K562 (cell line): ENCODE data around the gene CTIF. TPM values are rescaled to one million over a fixed set of nuclear protein-coding genes. Genes with fewer than 3 reads are reported as not detected.

Experiments used
- ATAC-seq: fragments of 200-7000 bp; cut with Tn5 transposase; 3 replicates; pipeline ENCODE4 v1.9.1; 2020; ENCODE audit warnings: moderate library complexity
- BruUV-seq: library from RNA; stranded (reverse); fragments of 400-500 nt; replicated peaks from 2 replicates; lab custom pipeline; 2021; lab: Mats Ljungman, UMichigan
- CTCF ChIA-PET: fragments of 300-600 bp; formaldehyde crosslinking; extraction: SDS; loops from one replicate; lab custom pipeline; 2021; ENCODE audit warnings: low intra/inter-chr PET ratio; lab: Yijun Ruan, JAX
- POLR2A ChIA-PET: fragments of 300-600, 350-650 bp; sonication (Branson Sonifier 250); formaldehyde crosslinking; extraction: SDS; loops from one replicate; lab custom pipeline; 2021; ENCODE audit warnings: antibody characterized with exemption, inconsistent platforms; lab: Yijun Ruan, JAX
- DNase-seq, 4 experiments: peaks; one replicate each; pipeline versions ENCODE4 v3.0.0 to v3.0.0-alpha.2; 2011 to 2018; ENCODE audit warnings: low spot score in 3 of 4, mixed read lengths in 3 of 4; ENCODE audit errors: extremely low read depth in 1 of 4
- FAIRE-seq: peaks from 2 replicates; lab custom pipeline; 2011; peaks lifted over from hg19 to GRCh38; lab: Jason Lieb, UNC
- H2AFZ ChIP-seq: 2 replicates; pipeline ENCODE4 v1.6.0; 2011; ENCODE audit warnings: low read depth, low read length, control low read depth, inconsistent platforms
- H3K27ac ChIP-seq: fragments of 200-600 bp; 3 replicates; pipeline ENCODE4 v1.8.0; 2011; ENCODE audit warnings: low read depth, mild to moderate bottlenecking, control low read depth, inconsistent platforms, low read length, moderate library complexity, mixed read lengths; ENCODE audit errors: extremely low read depth
- H3K27me3 ChIP-seq, 2 experiments: fragments of 300-600 bp in 1 of 2; 2 replicates in 1 of 2; 3 replicates in 1 of 2; pipeline versions ENCODE4 v1.6.0 to v1.8.0; 2011; ENCODE audit warnings: inconsistent platforms in 2 of 2, low read length in 2 of 2, mild to moderate bottlenecking in 1 of 2, mixed read lengths in 1 of 2, moderate library complexity in 1 of 2; ENCODE audit not compliant: control insufficient read depth in 2 of 2, insufficient read depth in 2 of 2
- H3K36me3 ChIP-seq: fragments of 300-600 bp; 3 replicates; pipeline ENCODE4 v1.8.0; 2011; ENCODE audit warnings: mild to moderate bottlenecking, low read length, inconsistent platforms; ENCODE audit not compliant: control insufficient read depth, insufficient read depth
- H3K4me1 ChIP-seq, 2 experiments: fragments of 200-600 bp in 1 of 2; replicated peaks in 1 of 2; 2 replicates in 1 of 2; 3 replicates in 1 of 2; pipeline versions ENCODE4 v1.5.1 to v1.8.0; 2011; ENCODE audit warnings: inconsistent platforms in 2 of 2, low read length in 2 of 2, mild to moderate bottlenecking in 1 of 2, mixed read lengths in 1 of 2, moderate library complexity in 1 of 2; ENCODE audit not compliant: control insufficient read depth in 2 of 2, insufficient read depth in 2 of 2
- H3K4me2 ChIP-seq: 2 replicates; pipeline ENCODE4 v1.6.1; 2011; ENCODE audit warnings: low read length, control low read depth, inconsistent platforms, mixed read lengths; ENCODE audit not compliant: insufficient read depth
- H3K4me3 ChIP-seq: fragments of 200-600 bp; sonication (generic), shearing (Covaris generic); 2 replicates; pipeline ENCODE4 v1.5.1; 2016; ENCODE audit warnings: control low read depth, inconsistent platforms
- H3K79me2 ChIP-seq: fragments of 200-600 bp; 3 replicates; pipeline ENCODE4 v1.8.0; 2011; ENCODE audit warnings: low read length, inconsistent platforms; ENCODE audit not compliant: control insufficient read depth, insufficient read depth
- H3K9ac ChIP-seq, 2 experiments: 2 replicates each; pipeline versions ENCODE4 v1.6.0 to v1.6.1; 2011; ENCODE audit warnings: low read depth in 2 of 2, low read length in 2 of 2, control low read depth in 1 of 2, inconsistent platforms in 1 of 2, mild to moderate bottlenecking in 1 of 2, mixed read lengths in 1 of 2; ENCODE audit not compliant: insufficient read depth in 1 of 2
- H3K9me1 ChIP-seq: one replicate; pipeline ENCODE4 v1.6.0; 2011; ENCODE audit warnings: inconsistent platforms, mild to moderate bottlenecking, low read length, moderate library complexity; ENCODE audit not compliant: control insufficient read depth, insufficient read depth
- H3K9me3 ChIP-seq: replicated peaks from 2 replicates; pipeline ENCODE4 v1.5.1; 2011; ENCODE audit warnings: low read depth, low read length, inconsistent platforms; ENCODE audit not compliant: control insufficient read depth, insufficient read depth
- H4K20me1 ChIP-seq: replicated peaks from 2 replicates; pipeline ENCODE4 v1.6.1; 2011; ENCODE audit warnings: low read length, inconsistent platforms, mixed read lengths; ENCODE audit not compliant: control insufficient read depth, insufficient read depth
- POLR2G ChIP-seq: fragments of 200-400 bp; formaldehyde crosslinking; IDR thresholded peaks from 2 replicates; pipeline ENCODE4 v1.6.1; 2017; ENCODE audit warnings: low read depth, mild to moderate bottlenecking, antibody characterized with exemption, low read length, moderate library complexity
- SIX5 ChIP-seq, 2 experiments: IDR thresholded peaks; 2 replicates each; pipeline ENCODE4 v1.6.1; 2011; ENCODE audit warnings: low read length in 2 of 2, borderline replicate concordance in 1 of 2, low read depth in 1 of 2, mild to moderate bottlenecking in 1 of 2, moderate library complexity in 1 of 2; ENCODE audit not compliant: insufficient read depth in 1 of 2
- SP1 ChIP-seq: sonication (generic); formaldehyde crosslinking; IDR thresholded peaks from 2 replicates; pipeline ENCODE4 v1.8.1; 2022; ENCODE audit warnings: mild to moderate bottlenecking, missing genetic modification reagents
- TARDBP ChIP-seq: fragments of 450-650 bp; IDR thresholded peaks from 2 replicates; pipeline ENCODE4 v1.6.1; 2016
- TEAD4 ChIP-seq, 2 experiments: sonication (generic) in 1 of 2; formaldehyde crosslinking in 1 of 2; IDR thresholded peaks; 2 replicates each; pipeline versions ENCODE4 v1.6.1 to v1.8.0; 2012 to 2022; ENCODE audit warnings: borderline replicate concordance in 1 of 2, inconsistent platforms in 1 of 2, low read length in 1 of 2, mild to moderate bottlenecking in 1 of 2, missing genetic modification reagents in 1 of 2
- YBX1 ChIP-seq: fragments of 450-650 bp; IDR thresholded peaks from 2 replicates; pipeline ENCODE4 v1.7.1; 2016; ENCODE audit warnings: mild to moderate bottlenecking
- ZNF134 ChIP-seq: fragments of 250-450 bp; sonication (Bioruptor Pico); conservative IDR thresholded peaks from 2 replicates; pipeline ENCODE4 v1.4.0; 2020
- ZNF280B ChIP-seq: fragments of 250-450 bp; sonication (Bioruptor Pico); IDR thresholded peaks from 2 replicates; pipeline ENCODE4 v1.5.1; 2021; ENCODE audit warnings: mild to moderate bottlenecking
- ZNF551 ChIP-seq: fragments of 250-450 bp; sonication (Bioruptor Pico); IDR thresholded peaks from 2 replicates; pipeline ENCODE4 v1.5.0; 2021; ENCODE audit warnings: mild to moderate bottlenecking, moderate library complexity
- ZNF766 ChIP-seq: fragments of 200-800 bp; sonication (Bioruptor generic); conservative IDR thresholded peaks from 2 replicates; pipeline ENCODE4 v1.6.1; 2016; ENCODE audit warnings: missing genetic modification characterization, missing compliant biosample characterization
- WGBS: fragments of 100-300 bp; shearing (Covaris generic); methylation state at CpG from one replicate; pipeline ENCODE4 v1.1.6; 2016; ENCODE audit warnings: low coverage, mixed read lengths; ENCODE audit not compliant: insufficient coverage; ENCODE audit errors: missing lambda C conversion rate; 5-methylcytosine and 5-hydroxymethylcytosine counted together
- in situ Hi-C: fragments of 300-500 bp; cut with MboI; formaldehyde crosslinking; loops from 4 replicates; pipeline ENCODE4 v1.15.0; 2018; ENCODE audit warnings: inconsistent platforms, mixed read lengths
- intact Hi-C: fragments of 100-400 bp; cut with micrococcal nuclease; formaldehyde crosslinking; loops from 2 replicates; pipeline ENCODE4 v1.14.2; 2022
- polyA plus RNA-seq, 8 experiments: library from polyadenylated mRNA; depleted of rRNA in 4 of 8; stranded (reverse) in 5 of 8; unstranded in 3 of 8; fragments of >200 nt; fragmentation: Nextera tagmentation in 2 of 8; fragmentation: Illumina TruSeq in 1 of 8; extraction: Ambion mirVana in 2 of 8; extraction: Trizol in 1 of 8; gene quantifications; 2 replicates each; pipeline versions ENCODE4 v1.2.1 to v1.2.3, GENCODE V29; 2011 to 2014; ENCODE audit warnings: inconsistent platforms in 1 of 8, missing spikeins in 1 of 8
- total RNA-seq, 7 experiments: library from RNA; depleted of rRNA in 6 of 7; stranded (reverse); fragments of >200 nt in 6 of 7; fragmentation: Illumina TruSeq in 2 of 7; extraction: Trizol in 2 of 7; gene quantifications; 2 replicates each; pipeline versions ENCODE4 v1.2.1 to v1.2.3, GENCODE V29; 2011 to 2021; ENCODE audit warnings: low replicate concordance in 1 of 7
- TF ChIP-seq, protein P1 (sequence below): sonication (generic); formaldehyde crosslinking; IDR thresholded peaks from 2 replicates; pipeline ENCODE4 v1.8.0; 2023; ENCODE audit warnings: mild to moderate bottlenecking, missing genetic modification reagents
- TF ChIP-seq, protein P2 (sequence below): fragments of 450-650 bp; formaldehyde crosslinking; IDR thresholded peaks from 2 replicates; pipeline ENCODE4 v1.4.0; 2022; ENCODE audit warnings: mild to moderate bottlenecking, moderate library complexity
- TF ChIP-seq, protein P3 (sequence below): fragments of 450-650 bp; formaldehyde crosslinking; IDR thresholded peaks from 2 replicates; pipeline ENCODE4 v1.4.0; 2022; ENCODE audit warnings: missing genetic modification characterization

CTIF gene
- total and polyA plus RNA-seq, 9 of the 15 experiments (the other 6 are each of a cell fraction or from before 2014, with no cell fraction given) = 0.17 to 11.5 (median 2.2) TPM

GRCh38 chr18:48689548-48689947 is 150.7 kb downstream of the CTIF start (continued):
- TF ChIP-seq, protein P1, sequence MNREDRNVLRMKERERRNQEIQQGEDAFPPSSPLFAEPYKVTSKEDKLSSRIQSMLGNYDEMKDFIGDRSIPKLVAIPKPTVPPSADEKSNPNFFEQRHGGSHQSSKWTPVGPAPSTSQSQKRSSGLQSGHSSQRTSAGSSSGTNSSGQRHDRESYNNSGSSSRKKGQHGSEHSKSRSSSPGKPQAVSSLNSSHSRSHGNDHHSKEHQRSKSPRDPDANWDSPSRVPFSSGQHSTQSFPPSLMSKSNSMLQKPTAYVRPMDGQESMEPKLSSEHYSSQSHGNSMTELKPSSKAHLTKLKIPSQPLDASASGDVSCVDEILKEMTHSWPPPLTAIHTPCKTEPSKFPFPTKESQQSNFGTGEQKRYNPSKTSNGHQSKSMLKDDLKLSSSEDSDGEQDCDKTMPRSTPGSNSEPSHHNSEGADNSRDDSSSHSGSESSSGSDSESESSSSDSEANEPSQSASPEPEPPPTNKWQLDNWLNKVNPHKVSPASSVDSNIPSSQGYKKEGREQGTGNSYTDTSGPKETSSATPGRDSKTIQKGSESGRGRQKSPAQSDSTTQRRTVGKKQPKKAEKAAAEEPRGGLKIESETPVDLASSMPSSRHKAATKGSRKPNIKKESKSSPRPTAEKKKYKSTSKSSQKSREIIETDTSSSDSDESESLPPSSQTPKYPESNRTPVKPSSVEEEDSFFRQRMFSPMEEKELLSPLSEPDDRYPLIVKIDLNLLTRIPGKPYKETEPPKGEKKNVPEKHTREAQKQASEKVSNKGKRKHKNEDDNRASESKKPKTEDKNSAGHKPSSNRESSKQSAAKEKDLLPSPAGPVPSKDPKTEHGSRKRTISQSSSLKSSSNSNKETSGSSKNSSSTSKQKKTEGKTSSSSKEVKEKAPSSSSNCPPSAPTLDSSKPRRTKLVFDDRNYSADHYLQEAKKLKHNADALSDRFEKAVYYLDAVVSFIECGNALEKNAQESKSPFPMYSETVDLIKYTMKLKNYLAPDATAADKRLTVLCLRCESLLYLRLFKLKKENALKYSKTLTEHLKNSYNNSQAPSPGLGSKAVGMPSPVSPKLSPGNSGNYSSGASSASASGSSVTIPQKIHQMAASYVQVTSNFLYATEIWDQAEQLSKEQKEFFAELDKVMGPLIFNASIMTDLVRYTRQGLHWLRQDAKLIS (CRISPR knock-in tag) = no peak
- TF ChIP-seq SIX5 (IDR thresholded peaks at IDR 0.05; ENCODE audit: borderline replicate concordance in 1 of 2, insufficient read depth in 1 of 2, low read depth in 1 of 2, low read length in 2 of 2) = no peak
- TF ChIP-seq, all 486 proteins: peak for 0

GRCh38 chr18:48690494-48690893 is 151.7 kb downstream of the CTIF start:
- Histone ChIP-seq H3K4me1 (peaks cover 3 to 10% of the 10 kb centered on the region in 2 experiments; a peak in 3 of 5 replicates), H3K9me3 (no peaks in the 10 kb centered on the region), H3K27ac (no peak overlapping the region), H3K79me2 (no peaks in the 10 kb centered on the region), H3K4me2 (no peak overlapping the region), H3K9ac (no peak overlapping the region), H2AFZ (no peak overlapping the region), H4K20me1 (no peaks in the 10 kb centered on the region), H3K4me3 (no peak overlapping the region), H3K36me3 (no peaks in the 10 kb centered on the region), H3K9me1 (no peaks in the 10 kb centered on the region), H3K27me3 (no peaks in the 10 kb centered on the region)
- in situ Hi-C loops = loop anchor here (25.0 kb wide), 3 partner anchors 497 to 1172 kb away; no protein-coding TSS in a partner anchor
- BruUV-seq = no TSS peak
- ATAC-seq (no peak), DNase-seq (no peak), FAIRE-seq (no peak)
- WGBS = 68% methylated on average over 4 of the region's 5 CpGs
- ChIA-PET CTCF (no interaction called here), POLR2A (interaction anchor here (0.6 kb wide), 1 partner anchor 280 kb away, joined by 3 read pairs; no protein-coding TSS in a partner anchor)
- intact Hi-C loops = no loop called here
- TF ChIP-seq, protein P2, sequence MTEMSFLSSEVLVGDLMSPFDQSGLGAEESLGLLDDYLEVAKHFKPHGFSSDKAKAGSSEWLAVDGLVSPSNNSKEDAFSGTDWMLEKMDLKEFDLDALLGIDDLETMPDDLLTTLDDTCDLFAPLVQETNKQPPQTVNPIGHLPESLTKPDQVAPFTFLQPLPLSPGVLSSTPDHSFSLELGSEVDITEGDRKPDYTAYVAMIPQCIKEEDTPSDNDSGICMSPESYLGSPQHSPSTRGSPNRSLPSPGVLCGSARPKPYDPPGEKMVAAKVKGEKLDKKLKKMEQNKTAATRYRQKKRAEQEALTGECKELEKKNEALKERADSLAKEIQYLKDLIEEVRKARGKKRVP = no peak
- TF ChIP-seq TEAD4 (IDR thresholded peaks at IDR 0.05; ENCODE audit: low read length) (no peak), TEAD4 (CRISPR knock-in tag; IDR thresholded peaks at IDR 0.05; ENCODE audit: borderline replicate concordance) (no peak), SP1 (CRISPR knock-in tag) (no peak), ZNF134 (CRISPR knock-in tag) (no peak), ZNF280B (CRISPR knock-in tag) (no peak), TARDBP (no peak), YBX1 (no peak), ZNF766 (CRISPR knock-in tag) (no peak), ZNF551 (CRISPR knock-in tag) (no peak), POLR2G (no peak)
- TF ChIP-seq, protein P3, sequence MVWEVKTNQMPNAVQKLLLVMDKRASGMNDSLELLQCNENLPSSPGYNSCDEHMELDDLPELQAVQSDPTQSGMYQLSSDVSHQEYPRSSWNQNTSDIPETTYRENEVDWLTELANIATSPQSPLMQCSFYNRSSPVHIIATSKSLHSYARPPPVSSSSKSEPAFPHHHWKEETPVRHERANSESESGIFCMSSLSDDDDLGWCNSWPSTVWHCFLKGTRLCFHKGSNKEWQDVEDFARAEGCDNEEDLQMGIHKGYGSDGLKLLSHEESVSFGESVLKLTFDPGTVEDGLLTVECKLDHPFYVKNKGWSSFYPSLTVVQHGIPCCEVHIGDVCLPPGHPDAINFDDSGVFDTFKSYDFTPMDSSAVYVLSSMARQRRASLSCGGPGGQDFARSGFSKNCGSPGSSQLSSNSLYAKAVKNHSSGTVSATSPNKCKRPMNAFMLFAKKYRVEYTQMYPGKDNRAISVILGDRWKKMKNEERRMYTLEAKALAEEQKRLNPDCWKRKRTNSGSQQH = no peak
